ENCODE measurements around the gene SLC29A1. TPM values are rescaled to one million over a fixed set of nuclear protein-coding genes. Genes with fewer than 3 reads are reported as not detected.

SLC29A1 gene
- total and polyA plus RNA-seq, 2 of the 8 experiments (the other 6 are each of a cell fraction or from before 2014, with no cell fraction given), result 187 to 558 TPM

DNA sequence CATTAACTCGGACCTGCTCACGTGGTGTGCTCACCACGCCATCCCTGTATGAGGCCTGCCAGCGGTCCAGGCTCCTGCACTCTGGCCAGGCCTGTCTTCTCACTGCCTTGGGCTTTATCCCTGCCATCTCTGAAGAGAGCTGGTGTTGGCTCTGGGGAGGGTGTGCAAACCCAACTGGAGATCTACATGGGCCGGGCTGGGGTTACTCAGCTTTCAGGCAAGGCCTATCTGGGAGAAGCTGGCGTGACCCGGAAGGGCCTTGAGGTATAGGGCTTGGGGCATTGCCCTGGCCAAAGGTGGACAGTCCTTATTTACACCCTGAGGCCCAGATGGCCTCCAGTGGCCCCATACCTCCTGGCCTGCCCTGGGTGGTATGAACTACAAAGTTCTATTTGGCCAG, 5.0 kb downstream of the SLC29A1 start:
- no peak overlapping the region for H3K4me2 ChIP-seq (ENCODE audit: insufficient read depth in 1 of 2, low read depth in 2 of 2, low read length in 2 of 2)
- H3K4ac ChIP-seq (replicated peaks; ENCODE audit: insufficient read length, low read depth, low read length), result no peak overlapping the region
- H3K27ac ChIP-seq (ENCODE audit: low read depth, low read length), result no peak overlapping the region
- no peaks in the 10 kb centered on the region for H3K27me3 ChIP-seq (replicated peaks in 1 of 4; ENCODE audit: control insufficient read depth in 3 of 4, extremely low read depth in 1 of 4, insufficient read depth in 3 of 4, low read length in 3 of 4)
- ChIA-PET POLR2A (ENCODE audit: partially characterized antibody) (interaction anchor here (0.6 to 21.0 kb wide), 10 partner anchors 7 to 1059 kb away, joined by 3 to 477 read pairs (median 5); partner anchors contain the start of genes HSP90AB1 and SLC35B2), CTCF (ENCODE audit: partially characterized antibody) (interaction anchor here (1.3 to 19.4 kb wide), 9 partner anchors 8 to 132 kb away, joined by 3 to 287 read pairs (median 8); partner anchors contain the start of gene SLC35B2)
- DNase-seq (ENCODE audit: low read depth in 1 of 2, low spot score in 2 of 2) (no peak), FAIRE-seq (no peak)
- no peaks in the 10 kb centered on the region for H3K9me3 ChIP-seq (ENCODE audit: insufficient read depth in 2 of 2, low read depth in 1 of 2, low read length in 1 of 2)
- H3K14ac ChIP-seq (ENCODE audit: insufficient read length), result no peak overlapping the region
- H2AFZ ChIP-seq (ENCODE audit: low read length), result no peak overlapping the region
- no peak overlapping the region for H4K8ac ChIP-seq (ENCODE audit: extremely low read depth, insufficient read depth, low read length)
- H2BK120ac ChIP-seq (replicated peaks; ENCODE audit: low read depth, low read length), result no peak overlapping the region
- peaks cover 10% of the 10 kb centered on the region for H3K23me2 ChIP-seq (ENCODE audit: low read depth, low read length)
- H4K20me1 ChIP-seq (replicated peaks in 1 of 2; ENCODE audit: control insufficient read depth in 1 of 2, insufficient read depth in 2 of 2, low read length in 2 of 2), result peaks cover 32 to 45% of the 10 kb centered on the region in 2 experiments
- H2BK12ac ChIP-seq (ENCODE audit: low read depth, low read length), result no peak overlapping the region
- H2BK15ac ChIP-seq (ENCODE audit: low read length), result no peak overlapping the region
- no peak overlapping the region for H3K4me3 ChIP-seq (ENCODE audit: extremely low read depth in 1 of 4, insufficient read depth in 2 of 4, low read depth in 3 of 4, low read length in 4 of 4)
- 90% methylated on average over 7 of the region's 7 CpGs; no CpG with 5 or more reads in 1 of the 2 experiments for WGBS, 2 experiments (ENCODE audit: extremely low coverage in 1 of 2, insufficient coverage in 1 of 2, insufficient read length in 1 of 2, insufficient replicate concordance in 2 of 2, low coverage in 1 of 2, low lambda C conversion rate in 2 of 2, missing lambda C conversion rate in 1 of 2)
- H3K4me1 ChIP-seq (replicated peaks in 1 of 4; ENCODE audit: control insufficient read depth in 3 of 4, insufficient read depth in 4 of 4, low read length in 3 of 4), result peaks cover 9 to 26% (median 21%) of the 10 kb centered on the region in 4 experiments
- peaks cover 29% of the 10 kb centered on the region for H3K79me1 ChIP-seq (ENCODE audit: low read depth, low read length)
- H3K79me2 ChIP-seq (ENCODE audit: control insufficient read depth in 1 of 2, insufficient read depth in 2 of 2, low read length in 2 of 2), result peaks cover 10 to 48% of the 10 kb centered on the region in 2 experiments; a peak in 3 of 4 replicates
- no peak overlapping the region for H3K18ac ChIP-seq (ENCODE audit: extremely low read depth, low read length)
- no peak overlapping the region for H2AK5ac ChIP-seq (ENCODE audit: low read depth, low read length)
- no peak overlapping the region for H4K5ac ChIP-seq (ENCODE audit: insufficient read length, low read depth, low read length)
- H2BK20ac ChIP-seq (ENCODE audit: low read length), result no peak overlapping the region
- no peak overlapping the region for H4K91ac ChIP-seq (replicated peaks; ENCODE audit: insufficient read length, low read length)
- H3K36me3 ChIP-seq (ENCODE audit: control insufficient read depth in 2 of 4, insufficient read depth in 4 of 4, low read length in 3 of 4), result peaks cover 26 to 52% (median 44%) of the 10 kb centered on the region in 4 experiments
- no peak overlapping the region for H3K56ac ChIP-seq (replicated peaks; ENCODE audit: insufficient read length, low read depth, low read length)
- H3K9ac ChIP-seq (replicated peaks in 1 of 4; ENCODE audit: extremely low read depth in 1 of 4, low read depth in 3 of 4, low read length in 3 of 4), result no peak overlapping the region; a peak in 1 of 7 replicates
- no peak overlapping the region for H2BK5ac ChIP-seq (ENCODE audit: low read depth, low read length)
- H3K23ac ChIP-seq (ENCODE audit: insufficient read length), result no peak overlapping the region
- TF ChIP-seq HDAC2 (IDR thresholded peaks at IDR 0.05; ENCODE audit: borderline replicate concordance in 1 of 2, low read depth in 2 of 2, low read length in 2 of 2), result no peak
- no peak for TF ChIP-seq RNF2 (IDR thresholded peaks at IDR 0.05; ENCODE audit: borderline replicate concordance, low read depth, low read length, missing control alignments, poor library complexity, severe bottlenecking)
- no peak for TF ChIP-seq E2F6 (IDR thresholded peaks at IDR 0.05)
- TF ChIP-seq BCL11A (IDR thresholded peaks at IDR 0.05; ENCODE audit: low read depth in 2 of 2, low read length in 2 of 2), result no peak
- no peak for TF ChIP-seq PHF8 (conservative IDR thresholded peaks at IDR 0.05; ENCODE audit: low read depth, low read length)
- no peak for TF ChIP-seq GTF2F1 (IDR thresholded peaks at IDR 0.05; ENCODE audit: borderline replicate concordance, low read depth, low read length)
- no peak for TF ChIP-seq CTCF (IDR thresholded peaks at IDR 0.05; ENCODE audit: control extremely low read depth in 1 of 3, insufficient read depth in 1 of 3, low read depth in 1 of 3, low read length in 3 of 3)
- no peak for TF ChIP-seq SP4 (IDR thresholded peaks at IDR 0.05; ENCODE audit: low read length)
- TF ChIP-seq TBP (IDR thresholded peaks at IDR 0.05; ENCODE audit: low read depth, low read length), result no peak
